B cell (primary cell): ENCODE results near the gene PALM3. TPM values are rescaled to one million over a fixed set of nuclear protein-coding genes. Genes with fewer than 3 reads are reported as not detected.

ENCODE experiments used
- ATAC-seq: fragments of 200-7000 bp; cut with Tn5 transposase; one replicate; pipeline ENCODE4 v1.10.0; 2021; ENCODE audit warnings: low read depth, mild to moderate bottlenecking, moderate number of reproducible peaks, moderate library complexity
- CTCF ChIA-PET: fragments of 350-600 bp; sonication (Branson Sonifier 250); formaldehyde crosslinking; loops from one replicate; lab custom pipeline; 2021; ENCODE audit warnings: antibody characterized with exemption, inconsistent platforms; lab: Charles Lee
- POLR2A ChIA-PET: fragments of 350-600 bp; sonication (Branson Sonifier 250); formaldehyde crosslinking; loops from one replicate; lab custom pipeline; 2021; ENCODE audit warnings: antibody characterized with exemption; lab: Charles Lee
- DNase-seq: peaks from one replicate; pipeline ENCODE4 v3.0.0; 2013
- H2AFZ ChIP-seq: 2 replicates; pipeline ENCODE4 v1.6.1; 2012; ENCODE audit warnings: mild to moderate bottlenecking, low read depth, low read length; ENCODE audit not compliant: insufficient read depth, poor library complexity, severe bottlenecking
- H3K27ac ChIP-seq, 2 donors: 1 replicate in 1 of 2; 2 replicates in 1 of 2; pipeline ENCODE4 v1.5.1; 2012 to 2013; ENCODE audit warnings: low read length in 2 of 2, mild to moderate bottlenecking in 2 of 2, moderate library complexity in 1 of 2
- H3K27me3 ChIP-seq, 4 experiments: fragments of 200-600 bp in 1 of 4; sonication (generic) in 1 of 4; replicated peaks in 1 of 4; 1 replicate in 2 of 4; 2 replicates in 2 of 4; pipeline versions ENCODE4 v1.6.1 to v1.7.0; 2013 to 2016; ENCODE audit warnings: low read length in 3 of 4, mild to moderate bottlenecking in 2 of 4, mixed read lengths in 1 of 4, moderate library complexity in 1 of 4; ENCODE audit not compliant: insufficient read depth in 4 of 4, control insufficient read depth in 3 of 4; ENCODE audit errors: control extremely low read depth in 1 of 4
- H3K36me3 ChIP-seq, 2 experiments: replicated peaks in 1 of 2; 1 replicate in 1 of 2; 2 replicates in 1 of 2; pipeline versions ENCODE4 v1.6.1 to v1.7.1; 2013; ENCODE audit warnings: low read length in 1 of 2; ENCODE audit not compliant: insufficient read depth in 2 of 2, control insufficient read depth in 1 of 2; ENCODE audit errors: control extremely low read depth in 1 of 2, extremely low read depth in 1 of 2
- H3K4me1 ChIP-seq, 2 donors: fragments of 200-600 bp in 1 of 2; sonication (generic) in 1 of 2; 1 replicate in 1 of 2; 2 replicates in 1 of 2; pipeline versions ENCODE4 v1.5.1 to v1.6.1; 2013 to 2017; ENCODE audit warnings: low read length in 2 of 2; ENCODE audit not compliant: control insufficient read depth in 2 of 2, insufficient read depth in 2 of 2
- H3K4me2 ChIP-seq: replicated peaks from 2 replicates; pipeline ENCODE3; 2012; ENCODE audit warnings: mild to moderate bottlenecking, low read depth, low read length; ENCODE audit not compliant: poor library complexity, severe bottlenecking
- H3K4me3 ChIP-seq, 5 experiments: fragments of 200-600 bp in 1 of 5; sonication (generic) in 1 of 5; 1 replicate in 3 of 5; 2 replicates in 2 of 5; pipeline versions ENCODE4 v1.5.1 to v1.7.0; 2011 to 2016; ENCODE audit warnings: low read length in 4 of 5, mild to moderate bottlenecking in 4 of 5, low read depth in 2 of 5, control low read depth in 1 of 5, moderate library complexity in 1 of 5; ENCODE audit not compliant: insufficient read depth in 1 of 5; ENCODE audit errors: control extremely low read depth in 1 of 5, extremely low read depth in 1 of 5
- H3K79me2 ChIP-seq: fragments of 200-600 bp; sonication (generic); one replicate; pipeline ENCODE4 v1.6.0; 2016; ENCODE audit warnings: low read length; ENCODE audit not compliant: control insufficient read depth, insufficient read depth
- H3K9ac ChIP-seq: fragments of 200-600 bp; sonication (generic); 2 replicates; pipeline ENCODE4 v1.6.1; 2017; ENCODE audit warnings: mild to moderate bottlenecking, low read length, moderate library complexity
- H3K9me3 ChIP-seq, 3 donors: one replicate each; pipeline versions ENCODE4 v1.6.1 to v1.7.1; 2013; ENCODE audit warnings: low read length in 2 of 3; ENCODE audit not compliant: control insufficient read depth in 2 of 3, insufficient read depth in 1 of 3; ENCODE audit errors: control extremely low read depth in 1 of 3
- H4K20me1 ChIP-seq: 2 replicates; pipeline ENCODE4 v1.6.0; 2012; ENCODE audit warnings: mild to moderate bottlenecking, low read length; ENCODE audit not compliant: insufficient read depth, control insufficient read depth, poor library complexity, severe bottlenecking
- H3K27ac Mint-ChIP-seq: one replicate; pipeline ENCODE4 v1.8.0; 2021; ENCODE audit warnings: mixed read lengths
- H3K27me3 Mint-ChIP-seq: one replicate; pipeline ENCODE4 v1.8.0; 2021; ENCODE audit warnings: mixed read lengths
- H3K4me1 Mint-ChIP-seq: one replicate; pipeline ENCODE4 v1.8.0; 2021; ENCODE audit warnings: mixed read lengths
- H3K4me3 Mint-ChIP-seq: one replicate; pipeline ENCODE4 v1.8.0; 2021; ENCODE audit warnings: mixed read lengths
- H3K9me3 Mint-ChIP-seq: one replicate; pipeline ENCODE4 v1.8.0; 2022; ENCODE audit warnings: mixed read lengths; ENCODE audit not compliant: insufficient read depth
- EZH2 ChIP-seq: IDR thresholded peaks from 2 replicates; pipeline ENCODE4 v1.6.1; 2012; ENCODE audit warnings: borderline replicate concordance, low read depth, mild to moderate bottlenecking, moderate library complexity, low read length; ENCODE audit not compliant: insufficient read depth, poor library complexity, severe bottlenecking
- WGBS: methylation state at CpG from one replicate; pipeline ENCODE4 v1.1.5; 2013; ENCODE audit warnings: missing lambda C conversion rate; ENCODE audit not compliant: insufficient coverage; 5-methylcytosine and 5-hydroxymethylcytosine counted together
- intact Hi-C: fragments of 100-400 bp; cut with micrococcal nuclease; formaldehyde crosslinking; loops from one replicate; pipeline ENCODE4 v1.10.0; 2022
- polyA plus RNA-seq: library from polyadenylated mRNA; depleted of rRNA; stranded (reverse); fragments of >200 nt; gene quantifications from 2 replicates; pipeline ENCODE4 v1.2.3, GENCODE V29; 2012
- total RNA-seq, 2 donors: library from RNA; stranded (reverse); fragments of 120-200 nt in 1 of 2; gene quantifications; 1 replicate in 1 of 2; 2 replicates in 1 of 2; pipeline versions ENCODE4 v1.2.3 to v1.2.4, GENCODE V29; 2013 to 2022
- TF ChIP-seq, protein P1 (sequence below): fragments of 200-600 bp; IDR thresholded peaks from one replicate; pipeline ENCODE4 v1.8.0; 2022; ENCODE audit warnings: antibody characterized with exemption, mild to moderate bottlenecking

PALM3 gene
- total and polyA plus RNA-seq, 2 donors (not counting 1 experiment from before 2014, with no cell fraction given): not detected

DNA sequence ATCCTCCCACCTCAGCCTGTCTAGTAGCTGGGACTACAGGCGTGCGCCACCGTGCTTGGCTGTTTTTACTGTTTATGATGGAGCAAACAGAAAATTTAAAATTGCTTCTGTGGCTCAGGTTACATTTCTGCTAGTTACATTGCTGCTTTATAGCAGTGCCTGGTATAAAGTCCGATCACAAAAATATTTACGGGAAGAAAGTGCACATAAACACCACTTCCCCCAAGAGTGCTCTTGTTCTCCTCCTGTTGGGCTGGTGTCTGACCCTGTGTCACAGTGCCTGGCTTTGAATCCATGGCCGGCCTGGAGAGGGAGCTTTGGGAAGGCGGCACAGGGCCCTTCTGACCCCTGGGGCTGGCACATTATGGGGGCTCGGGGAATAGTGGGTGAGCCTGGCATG, 43.8 kb upstream of the PALM3 start:
- ChIA-PET POLR2A (no interaction called here), CTCF (no interaction called here)
- 98% methylated on average over 7 of the region's 8 CpGs for WGBS
- Histone ChIP-seq H3K27me3 (no peaks in the 10 kb centered on the region), H3K9me3 (no peaks in the 10 kb centered on the region), H3K4me2 (no peak overlapping the region), H4K20me1 (peaks cover 5% of the 10 kb centered on the region), H3K36me3 (peaks cover 0 to 21% of the 10 kb centered on the region in 2 experiments), H3K79me2 (peaks cover 9% of the 10 kb centered on the region), H3K27ac (no peak overlapping the region), H3K4me3 (no peak overlapping the region), H3K9ac (no peak overlapping the region), H3K4me1 (no peaks in the 10 kb centered on the region), H2AFZ (no peak overlapping the region)
- no peak overlapping the region for H3K4me3 Mint-ChIP-seq
- no peak overlapping the region for H3K27ac Mint-ChIP-seq
- TF ChIP-seq EZH2: no peak
- TF ChIP-seq, protein P1, sequence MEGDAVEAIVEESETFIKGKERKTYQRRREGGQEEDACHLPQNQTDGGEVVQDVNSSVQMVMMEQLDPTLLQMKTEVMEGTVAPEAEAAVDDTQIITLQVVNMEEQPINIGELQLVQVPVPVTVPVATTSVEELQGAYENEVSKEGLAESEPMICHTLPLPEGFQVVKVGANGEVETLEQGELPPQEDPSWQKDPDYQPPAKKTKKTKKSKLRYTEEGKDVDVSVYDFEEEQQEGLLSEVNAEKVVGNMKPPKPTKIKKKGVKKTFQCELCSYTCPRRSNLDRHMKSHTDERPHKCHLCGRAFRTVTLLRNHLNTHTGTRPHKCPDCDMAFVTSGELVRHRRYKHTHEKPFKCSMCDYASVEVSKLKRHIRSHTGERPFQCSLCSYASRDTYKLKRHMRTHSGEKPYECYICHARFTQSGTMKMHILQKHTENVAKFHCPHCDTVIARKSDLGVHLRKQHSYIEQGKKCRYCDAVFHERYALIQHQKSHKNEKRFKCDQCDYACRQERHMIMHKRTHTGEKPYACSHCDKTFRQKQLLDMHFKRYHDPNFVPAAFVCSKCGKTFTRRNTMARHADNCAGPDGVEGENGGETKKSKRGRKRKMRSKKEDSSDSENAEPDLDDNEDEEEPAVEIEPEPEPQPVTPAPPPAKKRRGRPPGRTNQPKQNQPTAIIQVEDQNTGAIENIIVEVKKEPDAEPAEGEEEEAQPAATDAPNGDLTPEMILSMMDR: no peak
- H3K27me3 Mint-ChIP-seq: no peaks in the 10 kb centered on the region
- H3K9me3 Mint-ChIP-seq: no peaks in the 10 kb centered on the region
- intact Hi-C loops: no loop called here
- no peak for ATAC-seq
- no peak for DNase-seq
- no peaks in the 10 kb centered on the region for H3K4me1 Mint-ChIP-seq

DNA sequence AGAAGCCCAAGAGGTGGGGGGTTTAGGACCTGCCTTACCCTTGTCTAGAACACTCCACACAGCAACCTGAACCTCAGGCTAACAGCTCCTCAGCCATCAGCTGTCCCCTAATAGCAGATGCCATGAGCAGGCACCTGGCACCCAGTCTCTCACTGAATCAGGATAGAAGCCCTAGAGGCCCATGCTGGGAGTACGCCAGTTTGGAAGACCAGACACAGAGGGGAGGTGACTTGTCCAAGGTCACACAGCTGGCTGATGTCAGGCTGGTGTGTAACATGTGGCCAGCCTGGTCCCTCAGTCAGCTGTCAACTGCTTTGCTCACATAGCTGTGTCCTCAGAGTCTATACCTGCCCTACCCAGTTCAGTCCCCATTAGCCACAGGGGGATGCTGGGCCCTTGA, 41.4 kb upstream of the PALM3 start:
- Histone ChIP-seq H4K20me1 (no peaks in the 10 kb centered on the region), H3K4me1 (no peaks in the 10 kb centered on the region), H3K9ac (no peak overlapping the region), H3K27ac (no peak overlapping the region), H3K27me3 (no peaks in the 10 kb centered on the region), H3K9me3 (no peaks in the 10 kb centered on the region), H3K79me2 (peaks cover 2% of the 10 kb centered on the region), H2AFZ (no peak overlapping the region), H3K4me3 (no peak overlapping the region), H3K36me3 (peaks cover 0 to 24% of the 10 kb centered on the region in 2 experiments), H3K4me2 (no peak overlapping the region)
- H3K27ac Mint-ChIP-seq: no peak overlapping the region
- CTCF ChIA-PET: interaction anchor here (1.6 kb wide), 1 partner anchor 23 kb away, joined by 4 read pairs; no protein-coding TSS in a partner anchor
- H3K9me3 Mint-ChIP-seq: no peaks in the 10 kb centered on the region
- H3K27me3 Mint-ChIP-seq: no peaks in the 10 kb centered on the region
- intact Hi-C loops: no loop called here
- POLR2A ChIA-PET: no interaction called here
- H3K4me1 Mint-ChIP-seq: no peaks in the 10 kb centered on the region
- ATAC-seq (no peak), DNase-seq (no peak)
- 100% methylated on average over 1 of the region's 1 CpG for WGBS
- H3K4me3 Mint-ChIP-seq: no peak overlapping the region
- no peak for TF ChIP-seq EZH2
- TF ChIP-seq, protein P1: no peak
